ENCODE measurements around the gene SUCNR1.
"Not testable (repeated sequence)": the region's sequence is repeated elsewhere in the genome, so short reads cannot be mapped to it uniquely, and the experiment has no call there.

SUCNR1 gene

GRCh38 chr3:151903501-151903991 is 30.1 kb downstream of the SUCNR1 start:
- DNase-seq, result no peak

- no peak for DNase-seq
Observed at GRCh38 chr3:151905647-151906046, 32.2 kb downstream of the SUCNR1 start.

GRCh38 chr3:151906751-151907150 is 33.3 kb downstream of the SUCNR1 start:
- DNase-seq, result no peak

- DNase-seq, result no peak
Observed at GRCh38 chr3:151908399-151908798, 35.0 kb downstream of the SUCNR1 start.

GRCh38 chr3:151909681-151910405 is 36.4 kb downstream of the SUCNR1 start:
- DNase-seq, result no peak

GRCh38 chr3:151911462-151911861 is 38.0 kb downstream of the SUCNR1 start:
- DNase-seq, result no peak

GRCh38 chr3:151912028-151912427 is 38.6 kb downstream of the SUCNR1 start:
- DNase-seq, result no peak

GRCh38 chr3:151916781-151917180 is 43.3 kb downstream of the SUCNR1 start:
- no peak for DNase-seq

GRCh38 chr3:151918253-151919029 is 45.0 kb downstream of the SUCNR1 start:
- peak; percentile 4 to 76 for DNase-seq

GRCh38 chr3:151919030-151919328 is 45.5 kb downstream of the SUCNR1 start:
- no peak for DNase-seq

GRCh38 chr3:151919446-151919845 is 46.0 kb downstream of the SUCNR1 start:
- no peak for DNase-seq

- DNase-seq, result no peak
Observed at GRCh38 chr3:151923901-151924300, 50.5 kb downstream of the SUCNR1 start.

- DNase-seq, result no peak
Observed at GRCh38 chr3:151924753-151925152, 51.3 kb downstream of the SUCNR1 start.

- DNase-seq, result no peak
Observed at GRCh38 chr3:151925419-151925818, 52.0 kb downstream of the SUCNR1 start.

GRCh38 chr3:151925876-151926275 is 52.4 kb downstream of the SUCNR1 start:
- no peak for DNase-seq

- no peak for DNase-seq
Observed at GRCh38 chr3:151926956-151927355, 53.5 kb downstream of the SUCNR1 start.

GRCh38 chr3:151927915-151928525 is 54.6 kb downstream of the SUCNR1 start:
- DNase-seq, result not testable (repeated sequence)

- DNase-seq, result no peak
Observed at GRCh38 chr3:151931171-151931570, 57.7 kb downstream of the SUCNR1 start.

GRCh38 chr3:151933234-151933853 is 59.9 kb downstream of the SUCNR1 start:
- DNase-seq, result no peak
